B cell (primary cell): Measurements from ENCODE around the gene TWIST1. TPM values are rescaled to one million over a fixed set of nuclear protein-coding genes. Genes with fewer than 3 reads are reported as not detected.

ENCODE experiments used
- ATAC-seq: fragments of 200-7000 bp; cut with Tn5 transposase; one replicate; pipeline ENCODE4 v1.10.0; 2021; ENCODE audit warnings: low read depth, mild to moderate bottlenecking, moderate number of reproducible peaks, moderate library complexity
- CTCF ChIA-PET: fragments of 350-600 bp; sonication (Branson Sonifier 250); formaldehyde crosslinking; loops from one replicate; lab custom pipeline; 2021; ENCODE audit warnings: antibody characterized with exemption, inconsistent platforms; lab: Charles Lee
- POLR2A ChIA-PET: fragments of 350-600 bp; sonication (Branson Sonifier 250); formaldehyde crosslinking; loops from one replicate; lab custom pipeline; 2021; ENCODE audit warnings: antibody characterized with exemption; lab: Charles Lee
- DNase-seq: peaks from one replicate; pipeline ENCODE4 v3.0.0; 2013
- H2AFZ ChIP-seq: 2 replicates; pipeline ENCODE4 v1.6.1; 2012; ENCODE audit warnings: mild to moderate bottlenecking, low read depth, low read length; ENCODE audit not compliant: insufficient read depth, poor library complexity, severe bottlenecking
- H3K27ac ChIP-seq, 2 donors: 1 replicate in 1 of 2; 2 replicates in 1 of 2; pipeline ENCODE4 v1.5.1; 2012 to 2013; ENCODE audit warnings: low read length in 2 of 2, mild to moderate bottlenecking in 2 of 2, moderate library complexity in 1 of 2
- H3K27me3 ChIP-seq, 4 experiments: fragments of 200-600 bp in 1 of 4; sonication (generic) in 1 of 4; replicated peaks in 1 of 4; 1 replicate in 2 of 4; 2 replicates in 2 of 4; pipeline versions ENCODE4 v1.6.1 to v1.7.0; 2013 to 2016; ENCODE audit warnings: low read length in 3 of 4, mild to moderate bottlenecking in 2 of 4, mixed read lengths in 1 of 4, moderate library complexity in 1 of 4; ENCODE audit not compliant: insufficient read depth in 4 of 4, control insufficient read depth in 3 of 4; ENCODE audit errors: control extremely low read depth in 1 of 4
- H3K36me3 ChIP-seq, 2 experiments: replicated peaks in 1 of 2; 1 replicate in 1 of 2; 2 replicates in 1 of 2; pipeline versions ENCODE4 v1.6.1 to v1.7.1; 2013; ENCODE audit warnings: low read length in 1 of 2; ENCODE audit not compliant: insufficient read depth in 2 of 2, control insufficient read depth in 1 of 2; ENCODE audit errors: control extremely low read depth in 1 of 2, extremely low read depth in 1 of 2
- H3K4me1 ChIP-seq, 2 donors: fragments of 200-600 bp in 1 of 2; sonication (generic) in 1 of 2; 1 replicate in 1 of 2; 2 replicates in 1 of 2; pipeline versions ENCODE4 v1.5.1 to v1.6.1; 2013 to 2017; ENCODE audit warnings: low read length in 2 of 2; ENCODE audit not compliant: control insufficient read depth in 2 of 2, insufficient read depth in 2 of 2
- H3K4me2 ChIP-seq: replicated peaks from 2 replicates; pipeline ENCODE3; 2012; ENCODE audit warnings: mild to moderate bottlenecking, low read depth, low read length; ENCODE audit not compliant: poor library complexity, severe bottlenecking
- H3K4me3 ChIP-seq, 5 experiments: fragments of 200-600 bp in 1 of 5; sonication (generic) in 1 of 5; 1 replicate in 3 of 5; 2 replicates in 2 of 5; pipeline versions ENCODE4 v1.5.1 to v1.7.0; 2011 to 2016; ENCODE audit warnings: low read length in 4 of 5, mild to moderate bottlenecking in 4 of 5, low read depth in 2 of 5, control low read depth in 1 of 5, moderate library complexity in 1 of 5; ENCODE audit not compliant: insufficient read depth in 1 of 5; ENCODE audit errors: control extremely low read depth in 1 of 5, extremely low read depth in 1 of 5
- H3K79me2 ChIP-seq: fragments of 200-600 bp; sonication (generic); one replicate; pipeline ENCODE4 v1.6.0; 2016; ENCODE audit warnings: low read length; ENCODE audit not compliant: control insufficient read depth, insufficient read depth
- H3K9ac ChIP-seq: fragments of 200-600 bp; sonication (generic); 2 replicates; pipeline ENCODE4 v1.6.1; 2017; ENCODE audit warnings: mild to moderate bottlenecking, low read length, moderate library complexity
- H3K9me3 ChIP-seq, 3 donors: one replicate each; pipeline versions ENCODE4 v1.6.1 to v1.7.1; 2013; ENCODE audit warnings: low read length in 2 of 3; ENCODE audit not compliant: control insufficient read depth in 2 of 3, insufficient read depth in 1 of 3; ENCODE audit errors: control extremely low read depth in 1 of 3
- H4K20me1 ChIP-seq: 2 replicates; pipeline ENCODE4 v1.6.0; 2012; ENCODE audit warnings: mild to moderate bottlenecking, low read length; ENCODE audit not compliant: insufficient read depth, control insufficient read depth, poor library complexity, severe bottlenecking
- H3K27ac Mint-ChIP-seq: one replicate; pipeline ENCODE4 v1.8.0; 2021; ENCODE audit warnings: mixed read lengths
- H3K27me3 Mint-ChIP-seq: one replicate; pipeline ENCODE4 v1.8.0; 2021; ENCODE audit warnings: mixed read lengths
- H3K4me1 Mint-ChIP-seq: one replicate; pipeline ENCODE4 v1.8.0; 2021; ENCODE audit warnings: mixed read lengths
- H3K4me3 Mint-ChIP-seq: one replicate; pipeline ENCODE4 v1.8.0; 2021; ENCODE audit warnings: mixed read lengths
- H3K9me3 Mint-ChIP-seq: one replicate; pipeline ENCODE4 v1.8.0; 2022; ENCODE audit warnings: mixed read lengths; ENCODE audit not compliant: insufficient read depth
- CTCF ChIP-seq: fragments of 200-600 bp; IDR thresholded peaks from one replicate; pipeline ENCODE4 v1.8.0; 2022; ENCODE audit warnings: antibody characterized with exemption, mild to moderate bottlenecking
- EZH2 ChIP-seq: IDR thresholded peaks from 2 replicates; pipeline ENCODE4 v1.6.1; 2012; ENCODE audit warnings: borderline replicate concordance, low read depth, mild to moderate bottlenecking, moderate library complexity, low read length; ENCODE audit not compliant: insufficient read depth, poor library complexity, severe bottlenecking
- WGBS: methylation state at CpG from one replicate; pipeline ENCODE4 v1.1.5; 2013; ENCODE audit warnings: missing lambda C conversion rate; ENCODE audit not compliant: insufficient coverage; 5-methylcytosine and 5-hydroxymethylcytosine counted together
- intact Hi-C: fragments of 100-400 bp; cut with micrococcal nuclease; formaldehyde crosslinking; loops from one replicate; pipeline ENCODE4 v1.10.0; 2022
- polyA plus RNA-seq: library from polyadenylated mRNA; depleted of rRNA; stranded (reverse); fragments of >200 nt; gene quantifications from 2 replicates; pipeline ENCODE4 v1.2.3, GENCODE V29; 2012
- total RNA-seq, 2 donors: library from RNA; stranded (reverse); fragments of 120-200 nt in 1 of 2; gene quantifications; 1 replicate in 1 of 2; 2 replicates in 1 of 2; pipeline versions ENCODE4 v1.2.3 to v1.2.4, GENCODE V29; 2013 to 2022

The TWIST1 gene
- total and polyA plus RNA-seq, 2 donors (not counting 1 experiment from before 2014, with no cell fraction given): not detected

- Mint-ChIP-seq H3K4me1 (no peaks in the 10 kb centered on the region), H3K27me3 (peaks cover 6% of the 10 kb centered on the region), H3K4me3 (no peak overlapping the region), H3K9me3 (no peaks in the 10 kb centered on the region), H3K27ac (no peak overlapping the region)
- intact Hi-C loops: no loop called here
- no peaks in the 10 kb centered on the region for H3K36me3 ChIP-seq
- no peaks in the 10 kb centered on the region for H4K20me1 ChIP-seq
- H3K79me2 ChIP-seq: no peaks in the 10 kb centered on the region
- H3K27me3 ChIP-seq: no peaks in the 10 kb centered on the region
- TF ChIP-seq CTCF (no peak), EZH2 (no peak)
- no peak overlapping the region for H3K4me3 ChIP-seq
- POLR2A ChIA-PET: no interaction called here
- CTCF ChIA-PET: no interaction called here
- DNase-seq: no peak
- no peaks in the 10 kb centered on the region for H3K4me1 ChIP-seq
- WGBS: no CpG with 5 or more reads among the region's 2 CpGs
- no peak overlapping the region for H3K27ac ChIP-seq
- H2AFZ ChIP-seq: no peak overlapping the region
- no peak overlapping the region for H3K4me2 ChIP-seq
- no peak overlapping the region for H3K9ac ChIP-seq
- H3K9me3 ChIP-seq: no peaks in the 10 kb centered on the region
- ATAC-seq: no peak
Measured at GRCh38 chr7:19089378-19089777, 28.1 kb downstream of the TWIST1 start.

GRCh38 chr7:19080093-19080492 lies 37.3 kb downstream of the TWIST1 start:
- Histone ChIP-seq H3K4me3 (no peak overlapping the region), H3K36me3 (no peaks in the 10 kb centered on the region), H3K4me2 (no peak overlapping the region), H4K20me1 (no peaks in the 10 kb centered on the region), H3K27ac (no peak overlapping the region), H3K27me3 (no peaks in the 10 kb centered on the region), H2AFZ (no peak overlapping the region), H3K9me3 (no peaks in the 10 kb centered on the region), H3K9ac (no peak overlapping the region), H3K79me2 (no peaks in the 10 kb centered on the region), H3K4me1 (no peaks in the 10 kb centered on the region)
- no peaks in the 10 kb centered on the region for H3K9me3 Mint-ChIP-seq
- ChIA-PET CTCF (no interaction called here), POLR2A (no interaction called here)
- peaks cover 1% of the 10 kb centered on the region for H3K4me1 Mint-ChIP-seq
- WGBS: no CpG with 5 or more reads among the region's 1 CpG
- no peak for TF ChIP-seq CTCF
- TF ChIP-seq EZH2: no peak
- DNase-seq (no peak), ATAC-seq (no peak)
- H3K4me3 Mint-ChIP-seq: no peak overlapping the region
- H3K27me3 Mint-ChIP-seq: peaks cover 24% of the 10 kb centered on the region
- intact Hi-C loops: no loop called here
- H3K27ac Mint-ChIP-seq: no peak overlapping the region
